H1 (cell line): ENCODE measurements around the gene AVL9. TPM values are rescaled to one million over a fixed set of nuclear protein-coding genes. Genes with fewer than 3 reads are reported as not detected.

Experiments
- ASH2L ChIP-seq: fragments of 200-600, 300-600 bp; sonication (generic); IDR thresholded peaks from one replicate; pipeline ENCODE4 v1.7.1; 2017; ENCODE audit warnings: low read length
- BCL11A ChIP-seq, 2 experiments: IDR thresholded peaks; one replicate each; pipeline ENCODE4 v1.6.1; 2011; ENCODE audit warnings: low read depth in 2 of 2, low read length in 2 of 2, mild to moderate bottlenecking in 2 of 2
- CREB1 ChIP-seq: IDR thresholded peaks from 2 replicates; pipeline ENCODE4 v1.6.1; 2012; ENCODE audit warnings: inconsistent platforms
- EP300 ChIP-seq, 2 experiments: IDR thresholded peaks; 1 replicate in 1 of 2; 2 replicates in 1 of 2; pipeline ENCODE4 v1.6.1; 2011 to 2012; ENCODE audit warnings: low read depth in 2 of 2, low read length in 2 of 2, mild to moderate bottlenecking in 2 of 2, borderline replicate concordance in 1 of 2, inconsistent platforms in 1 of 2, moderate library complexity in 1 of 2
- GABPA ChIP-seq: IDR thresholded peaks from 2 replicates; pipeline ENCODE4 v1.6.1; 2011; ENCODE audit warnings: mild to moderate bottlenecking, low read length, moderate library complexity, borderline replicate concordance; ENCODE audit not compliant: insufficient read depth
- HDAC2 ChIP-seq, 2 experiments: fragments of 300-600 bp in 1 of 2; sonication (generic) in 1 of 2; IDR thresholded peaks; 2 replicates each; pipeline ENCODE4 v1.6.1; 2011 to 2012; ENCODE audit warnings: low read depth in 2 of 2, low read length in 2 of 2, mild to moderate bottlenecking in 2 of 2, moderate library complexity in 2 of 2, borderline replicate concordance in 1 of 2, inconsistent platforms in 1 of 2
- JUND ChIP-seq: IDR thresholded peaks from 2 replicates; pipeline ENCODE4 v1.6.1; 2011; ENCODE audit warnings: mild to moderate bottlenecking, improper control_type of control experiment, low read length
- KDM4A ChIP-seq: IDR thresholded peaks from one replicate; pipeline ENCODE4 v1.7.1; 2012; ENCODE audit warnings: low read depth, mild to moderate bottlenecking, moderate library complexity, low read length, inconsistent platforms; ENCODE audit not compliant: severe bottlenecking
- KDM5A ChIP-seq: fragments of 200-600 bp; IDR thresholded peaks from 2 replicates; pipeline ENCODE4 v1.7.1; 2012; ENCODE audit warnings: mild to moderate bottlenecking, low read length, inconsistent platforms, mixed read lengths
- PHF8 ChIP-seq: fragments of 200-600 bp; sonication (generic); conservative IDR thresholded peaks from 2 replicates; pipeline ENCODE4 v1.7.1; 2012; ENCODE audit warnings: low read depth, mild to moderate bottlenecking, inconsistent platforms, low read length, moderate library complexity
- POLR2A ChIP-seq, 2 experiments: IDR thresholded peaks; 1 replicate in 1 of 2; 2 replicates in 1 of 2; pipeline ENCODE4 v1.6.1; 2011; ENCODE audit warnings: low read depth in 2 of 2, low read length in 2 of 2, mild to moderate bottlenecking in 2 of 2; ENCODE audit errors: control extremely low read depth in 1 of 2
- POLR2AphosphoS5 ChIP-seq: IDR thresholded peaks from 2 replicates; pipeline ENCODE4 v1.6.1; 2011; ENCODE audit warnings: low read depth, low read length
- RBBP5 ChIP-seq: IDR thresholded peaks from 2 replicates; pipeline ENCODE4 v1.7.1; 2012; ENCODE audit warnings: low read depth, mild to moderate bottlenecking, inconsistent platforms, low read length, moderate library complexity, borderline replicate concordance
- SIN3A ChIP-seq, 2 experiments: IDR thresholded peaks in 1 of 2; conservative IDR thresholded peaks in 1 of 2; 2 replicates each; pipeline ENCODE4 v1.6.1; 2011 to 2012; ENCODE audit warnings: low read length in 2 of 2, improper control_type of control experiment in 1 of 2, low read depth in 1 of 2, mild to moderate bottlenecking in 1 of 2
- SP1 ChIP-seq: IDR thresholded peaks from 2 replicates; pipeline ENCODE4 v1.6.1; 2011; ENCODE audit warnings: low read depth, low read length
- TAF1 ChIP-seq: IDR thresholded peaks from 2 replicates; pipeline ENCODE4 v1.6.1; 2011; ENCODE audit warnings: mild to moderate bottlenecking, low read depth, low read length
- TAF7 ChIP-seq: optimal IDR thresholded peaks from 2 replicates; pipeline ENCODE3; 2011; ENCODE audit warnings: low read depth, mild to moderate bottlenecking, inconsistent platforms, low read length, moderate library complexity, borderline replicate concordance
- TBP ChIP-seq: IDR thresholded peaks from 2 replicates; pipeline ENCODE4 v1.6.1; 2011; ENCODE audit warnings: low read depth, low read length, improper control_type of control experiment
- TCF12 ChIP-seq: IDR thresholded peaks from 2 replicates; pipeline ENCODE4 v1.6.1; 2011; ENCODE audit warnings: low read depth, mild to moderate bottlenecking, low read length
- polyA plus RNA-seq, 7 experiments: library from polyadenylated mRNA; depleted of rRNA in 3 of 7; stranded (reverse) in 5 of 7; unstranded in 2 of 7; fragments of >200 nt in 5 of 7; fragments of 200-250 nt in 2 of 7; gene quantifications; 1 replicate in 5 of 7; 2 replicates in 1 of 7; 4 replicates in 1 of 7; pipeline versions ENCODE4 v1.2.1 to v1.2.3, GENCODE V29; 2011 to 2013; ENCODE audit warnings: missing spikeins in 2 of 7, mixed read lengths in 2 of 7
- total RNA-seq: library from RNA; stranded (reverse); fragmentation: NEBNext Ultra II Directional; extraction: Animal tissue kit (Norgen Biotek cat#: 25700); gene quantifications from 2 replicates; pipeline ENCODE4 v1.2.1, GENCODE V29; 2021
- TF ChIP-seq, protein P1 (sequence below): IDR thresholded peaks from 2 replicates; pipeline ENCODE4 v1.6.1; 2011; ENCODE audit warnings: low read length, improper control_type of control experiment

AVL9 gene
- total and polyA plus RNA-seq, 2 of the 8 experiments (the other 6 are each of a cell fraction or from before 2014, with no cell fraction given): 15.5 to 42.1 TPM

DNA sequence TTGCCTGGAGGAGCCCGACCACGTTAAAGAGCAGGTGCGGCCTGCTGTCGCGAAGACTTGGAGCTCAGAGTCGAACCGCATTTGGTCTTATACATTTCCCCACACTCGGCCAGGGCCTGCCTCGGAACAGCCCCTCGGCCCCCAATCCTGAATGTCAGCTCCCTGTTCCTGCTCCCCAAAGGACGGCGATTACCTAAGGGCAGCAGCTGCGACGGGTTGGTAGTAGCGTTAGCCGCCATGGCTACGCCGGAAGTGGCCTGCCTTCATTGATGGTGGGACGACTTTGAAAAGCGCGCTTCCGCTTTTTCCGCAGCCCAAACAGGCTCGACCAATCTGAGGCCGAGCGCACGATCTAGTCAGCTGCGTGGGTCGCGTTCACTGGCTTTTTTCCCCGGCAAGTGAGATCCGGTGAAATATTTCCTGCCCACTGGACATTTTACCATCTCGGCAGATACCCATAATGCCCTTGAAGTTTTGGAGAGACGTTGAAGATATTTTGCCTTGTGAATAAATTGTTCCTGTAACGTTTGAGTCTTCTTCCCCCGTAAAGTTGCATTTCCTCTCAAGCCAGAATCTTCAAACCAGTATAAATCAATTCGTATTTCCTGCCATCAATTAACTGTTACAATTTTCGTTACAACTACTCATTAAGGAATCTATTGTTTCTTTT lies 5.0 kb upstream of the AVL9 start, which contains the start of gene LSM5 (continued):
- TF ChIP-seq, protein P1, sequence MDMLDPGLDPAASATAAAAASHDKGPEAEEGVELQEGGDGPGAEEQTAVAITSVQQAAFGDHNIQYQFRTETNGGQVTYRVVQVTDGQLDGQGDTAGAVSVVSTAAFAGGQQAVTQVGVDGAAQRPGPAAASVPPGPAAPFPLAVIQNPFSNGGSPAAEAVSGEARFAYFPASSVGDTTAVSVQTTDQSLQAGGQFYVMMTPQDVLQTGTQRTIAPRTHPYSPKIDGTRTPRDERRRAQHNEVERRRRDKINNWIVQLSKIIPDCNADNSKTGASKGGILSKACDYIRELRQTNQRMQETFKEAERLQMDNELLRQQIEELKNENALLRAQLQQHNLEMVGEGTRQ: no peak
- TF ChIP-seq TBP (peak; percentile 69), HDAC2 (IDR thresholded peaks at IDR 0.05; ENCODE audit: borderline replicate concordance in 1 of 2, low read depth in 2 of 2, low read length in 2 of 2) (peak in 1 of 2 experiments; percentile 76; a peak in 1 of 4 replicates), PHF8 (peak; percentile 96), GABPA (peak; percentile 99), POLR2A (IDR thresholded peaks at IDR 0.05; ENCODE audit: control extremely low read depth in 1 of 2, low read depth in 2 of 2, low read length in 2 of 2) (peak in 1 of 2 experiments; percentile 79; a peak in 1 of 3 replicates), ASH2L (peak; percentile 98), BCL11A (IDR thresholded peaks at IDR 0.05; ENCODE audit: low read depth in 2 of 2, low read length in 2 of 2) (no peak), TAF7 (peak; percentile 79), SIN3A (conservative IDR thresholded peaks at IDR 0.05 in 1 of 2, IDR thresholded peaks at IDR 0.05 in 1 of 2; ENCODE audit: low read depth in 1 of 2, low read length in 2 of 2) (peak in 1 of 2 experiments; percentile 95; a peak in 2 of 4 replicates), KDM5A (peak; percentile 90; the same call in 1 of the 2 replicates), CREB1 (peak; percentile 73), EP300 (IDR thresholded peaks at IDR 0.05; ENCODE audit: borderline replicate concordance in 1 of 2, low read depth in 2 of 2, low read length in 2 of 2) (no peak), TCF12 (no peak), SP1 (peak; percentile 39; the same call in 1 of the 2 replicates), RBBP5 (peak; percentile 93), KDM4A (peak; percentile 79), POLR2AphosphoS5 (peak; percentile 86), TAF1 (peak; percentile 91), JUND (no peak)
